HG02973 (cell line): ENCODE measurements around the gene TUBB3.
A peak's percentile ranks its signal among the peaks of the same experiment; 100 is the strongest.

ENCODE experiments used
- ATAC-seq: cut with Tn5 transposase; IDR thresholded peaks from one replicate; pipeline ENCODE4 v1.9.1; 2021; ENCODE audit warnings: moderate library complexity; ENCODE audit not compliant: unreplicated experiment

The TUBB3 gene

DNA sequence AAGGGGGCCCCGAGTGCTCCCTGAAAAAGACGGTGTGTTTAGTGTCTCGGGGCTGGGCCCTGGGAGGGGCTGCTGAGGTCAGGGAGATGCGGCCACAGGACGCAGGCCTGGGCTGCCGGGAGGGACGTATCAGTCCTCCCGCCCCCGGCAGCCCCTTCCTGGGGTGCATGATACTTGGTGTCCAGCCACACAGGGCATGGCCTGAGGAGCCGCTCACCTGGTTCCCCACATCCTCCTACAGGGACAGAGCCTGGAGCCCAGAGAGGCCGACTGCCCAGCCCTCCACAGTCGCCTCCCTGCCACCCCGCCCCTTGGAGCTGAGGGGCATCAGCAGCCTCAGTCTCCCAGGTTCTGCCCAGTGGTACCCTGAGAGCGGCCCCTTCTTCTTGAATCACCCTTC, 13.4 kb downstream of the TUBB3 start:
- no peak for ATAC-seq

GRCh38 chr16:89936981-89937380, 13.8 kb downstream of the TUBB3 start:
- no peak for ATAC-seq

DNA sequence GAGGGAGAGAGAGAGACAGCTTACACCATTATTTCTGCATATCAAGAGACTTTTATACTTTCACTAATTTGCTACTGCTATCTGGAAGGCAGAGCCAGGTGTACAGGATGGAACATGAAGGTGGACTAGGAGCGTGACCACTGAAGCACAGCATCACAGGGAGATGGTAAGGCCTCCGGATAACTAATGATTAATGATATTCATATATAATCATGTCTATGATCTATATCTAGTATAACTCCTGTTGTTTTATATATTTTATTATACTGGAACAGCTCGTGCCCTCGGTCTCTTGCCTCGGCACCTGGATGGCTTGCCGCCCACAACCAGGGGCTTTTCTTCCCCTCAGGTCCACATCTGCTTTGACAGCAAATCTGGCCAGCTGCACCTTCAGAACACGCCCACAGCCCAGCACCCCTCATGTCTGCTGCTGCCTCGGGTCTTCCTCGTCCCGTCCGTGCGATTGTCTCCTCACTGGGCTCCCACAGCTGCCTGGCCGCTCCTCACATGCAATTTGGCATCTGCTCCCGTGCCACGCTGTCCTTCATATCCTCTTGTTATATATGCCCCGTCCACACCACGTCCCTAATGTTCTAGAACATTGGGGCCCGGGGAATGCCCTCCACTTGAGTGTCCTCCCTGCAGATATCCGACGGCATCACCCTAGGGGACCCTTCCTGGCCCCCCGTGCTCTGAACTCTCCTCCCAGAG, 15.2 kb downstream of the TUBB3 start:
- ATAC-seq: no peak

DNA sequence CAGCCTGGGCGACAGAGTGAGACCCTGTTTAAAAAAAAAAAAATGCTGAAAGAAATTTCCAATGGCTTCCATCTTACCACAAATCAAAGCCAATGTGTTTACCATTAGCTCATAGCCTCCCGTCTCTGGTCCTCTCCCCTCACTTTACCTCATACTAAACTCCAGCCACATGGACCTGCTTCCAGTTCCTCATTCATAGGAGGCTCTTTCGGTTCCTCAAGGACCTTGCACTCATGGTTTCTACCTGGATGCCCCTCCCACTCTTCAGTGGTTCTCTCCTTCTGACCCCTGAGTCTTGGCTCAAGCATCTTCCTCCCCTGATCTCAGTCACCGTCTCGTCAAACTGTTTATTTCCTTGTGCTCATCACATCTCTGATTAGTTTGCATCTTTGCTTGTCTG, 21.6 kb downstream of the TUBB3 start:
- no peak for ATAC-seq

DNA sequence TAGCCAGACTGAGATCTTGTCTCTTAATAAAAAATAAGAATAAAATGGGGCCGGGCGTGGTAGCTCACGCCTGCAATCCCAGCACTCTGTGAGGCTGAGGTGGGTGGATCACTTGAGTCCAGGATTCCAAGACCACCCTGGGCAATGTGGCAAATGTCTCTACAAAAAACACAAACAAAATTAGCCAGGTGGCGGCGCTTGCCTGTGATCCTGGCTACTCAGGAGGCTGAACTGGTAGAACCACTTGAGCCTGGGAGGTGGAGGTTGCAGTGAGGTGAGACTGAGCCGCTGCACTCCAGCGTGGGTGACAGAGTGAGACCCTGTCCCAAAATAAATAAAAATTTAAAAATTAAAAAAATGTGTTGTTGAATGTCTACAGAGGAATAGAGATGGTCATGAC, 22.5 kb downstream of the TUBB3 start:
- no peak for ATAC-seq

GRCh38 chr16:89946515-89946914, 23.4 kb downstream of the TUBB3 start:
- no peak for ATAC-seq

- ATAC-seq: no peak
Observed at GRCh38 chr16:89949121-89949742, 26.1 kb downstream of the TUBB3 start.

GRCh38 chr16:89949756-89950155, 26.6 kb downstream of the TUBB3 start:
- ATAC-seq: no peak

GRCh38 chr16:89951509-89951908, 28.4 kb downstream of the TUBB3 start:
- ATAC-seq: no peak

- ATAC-seq: no peak
Observed at GRCh38 chr16:89952049-89952448, 28.9 kb downstream of the TUBB3 start.

- ATAC-seq: no peak
Observed at GRCh38 chr16:89952551-89952950, 29.4 kb downstream of the TUBB3 start.

- peak; percentile 42 for ATAC-seq
Observed at GRCh38 chr16:89953671-89954406, 30.7 kb downstream of the TUBB3 start.

DNA sequence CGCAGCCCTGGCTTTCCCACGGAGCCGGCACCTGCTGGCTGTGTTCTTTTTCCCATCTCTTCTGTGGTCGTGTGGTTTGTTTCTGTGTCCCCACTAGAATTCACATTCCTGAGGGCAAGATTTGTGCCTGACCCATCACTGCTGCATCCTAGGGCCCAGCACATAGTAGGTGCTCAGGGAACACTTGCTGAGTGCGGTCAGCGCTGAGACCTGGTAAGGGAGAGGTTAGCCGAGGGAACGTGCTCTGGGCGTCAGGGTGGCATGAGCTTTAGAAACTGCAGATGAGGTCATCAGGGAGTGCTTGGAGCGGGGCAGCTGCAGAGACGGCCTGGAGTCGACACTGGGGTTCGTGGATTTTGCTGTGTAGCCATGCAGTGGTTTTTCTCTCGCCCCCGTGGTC, 31.3 kb downstream of the TUBB3 start:
- ATAC-seq: no peak

GRCh38 chr16:89955001-89955685, 32.0 kb downstream of the TUBB3 start:
- no peak for ATAC-seq

- no peak for ATAC-seq
Observed at GRCh38 chr16:89956505-89957215, 33.5 kb downstream of the TUBB3 start.

GRCh38 chr16:89957216-89957785, 34.2 kb downstream of the TUBB3 start:
- no peak for ATAC-seq

DNA sequence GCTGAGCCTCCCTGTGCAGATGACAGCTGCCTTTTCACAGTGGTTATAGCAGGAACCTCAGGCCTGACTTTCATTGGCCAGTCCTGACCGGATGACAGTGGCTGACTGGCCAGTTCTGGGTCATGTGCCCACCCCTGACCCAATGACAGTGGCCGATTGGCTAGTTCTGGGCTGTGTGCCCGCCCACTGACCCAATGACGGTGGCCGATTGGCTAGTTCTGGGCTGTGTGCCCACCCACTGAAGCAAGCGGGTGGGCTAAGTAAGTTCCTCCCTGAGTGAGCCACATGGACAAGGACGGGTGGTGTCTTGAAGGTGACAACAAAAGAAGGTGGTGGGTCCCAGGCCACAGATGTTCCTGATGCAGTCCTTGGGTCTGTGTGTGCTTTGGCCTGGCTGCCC, 34.9 kb downstream of the TUBB3 start:
- no peak for ATAC-seq

GRCh38 chr16:89958596-89958995, 35.5 kb downstream of the TUBB3 start:
- no peak for ATAC-seq

GRCh38 chr16:89960966-89961365, 37.8 kb downstream of the TUBB3 start:
- ATAC-seq: no peak

DNA sequence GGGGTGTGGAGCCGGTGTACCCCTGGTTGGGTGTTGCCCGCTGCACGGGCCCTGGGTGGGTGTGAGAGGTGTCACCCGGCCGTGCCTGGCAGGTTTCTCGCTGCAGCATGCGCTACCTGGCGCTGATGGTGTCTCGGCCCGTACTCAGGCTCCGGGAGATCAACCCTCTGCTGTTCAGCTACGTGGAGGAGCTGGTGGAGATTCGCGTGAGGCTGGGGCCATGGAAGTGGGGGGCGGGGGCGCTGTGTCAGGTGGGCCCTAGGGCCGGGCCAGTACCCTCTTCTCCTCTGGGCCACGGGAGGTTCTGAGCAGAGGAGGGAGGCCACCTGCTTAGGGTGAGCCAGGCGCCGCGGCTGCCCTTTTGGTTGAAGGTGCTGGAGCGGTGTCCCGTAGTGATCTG, 38.8 kb downstream of the TUBB3 start:
- ATAC-seq: no peak
